Stimulated activated memory B cell treated with anti-CD40 and anti-IgM and Interleukin-4, amounts not matched to agents 10 μg/mL and 1 μg/mL and 100 μg/mL, for 72 hours (primary cell): ENCODE results near the gene MS4A2.
"Not testable (repeated sequence)": the region's sequence is repeated elsewhere in the genome, so short reads cannot be mapped to it uniquely, and the experiment has no call there.

Experiments
- ATAC-seq: fragments of 150-1000 bp; cut with Tn5 transposase; 2 replicates; pipeline ENCODE4 v1.10.0; 2021
- H3K27ac Mint-ChIP-seq: one replicate; pipeline ENCODE4 v1.8.0; 2022; ENCODE audit warnings: mild to moderate bottlenecking, mixed read lengths
- H3K27me3 Mint-ChIP-seq: one replicate; pipeline ENCODE4 v1.8.0; 2022; ENCODE audit warnings: mixed read lengths
- H3K36me3 Mint-ChIP-seq: one replicate; pipeline ENCODE4 v1.8.0; 2022; ENCODE audit warnings: mixed read lengths
- H3K4me1 Mint-ChIP-seq: one replicate; pipeline ENCODE4 v1.8.0; 2022; ENCODE audit warnings: mixed read lengths
- H3K4me3 Mint-ChIP-seq: one replicate; pipeline ENCODE4 v1.8.0; 2022; ENCODE audit warnings: mild to moderate bottlenecking, moderate library complexity, mixed read lengths
- H3K9me3 Mint-ChIP-seq: one replicate; pipeline ENCODE4 v1.8.0; 2022; ENCODE audit warnings: mixed read lengths

MS4A2 gene

GRCh38 chr11:60122414-60123036 lies 34.1 kb downstream of the MS4A2 start:
- ATAC-seq, result no peak
- Mint-ChIP-seq H3K4me1 (no peaks in the 10 kb centered on the region), H3K9me3 (no peaks in the 10 kb centered on the region), H3K4me3 (no peak overlapping the region), H3K27ac (no peak overlapping the region), H3K36me3 (no peaks in the 10 kb centered on the region), H3K27me3 (peaks cover 39% of the 10 kb centered on the region)

- Mint-ChIP-seq H3K4me1 (no peaks in the 10 kb centered on the region), H3K4me3 (no peak overlapping the region), H3K9me3 (no peaks in the 10 kb centered on the region)
These were observed 36.5 kb downstream of the MS4A2 start for GRCh38 chr11:60124802-60125432.

GRCh38 chr11:60125956-60126585 lies 37.6 kb downstream of the MS4A2 start:
- H3K4me1 Mint-ChIP-seq, result no peaks in the 10 kb centered on the region
- H3K4me3 Mint-ChIP-seq, result no peak overlapping the region
- no peaks in the 10 kb centered on the region for H3K36me3 Mint-ChIP-seq
- H3K27ac Mint-ChIP-seq, result no peak overlapping the region
- no peaks in the 10 kb centered on the region for H3K9me3 Mint-ChIP-seq
- H3K27me3 Mint-ChIP-seq, result peaks cover 42% of the 10 kb centered on the region
- ATAC-seq, result no peak

More at GRCh38 chr11:60124802-60125432, 36.5 kb downstream of the MS4A2 start:
- Mint-ChIP-seq H3K27ac (no peak overlapping the region), H3K36me3 (no peaks in the 10 kb centered on the region), H3K27me3 (peaks cover 49% of the 10 kb centered on the region)
- no peak for ATAC-seq

GRCh38 chr11:60127311-60127811 lies 38.9 kb downstream of the MS4A2 start:
- H3K36me3 Mint-ChIP-seq, result no peaks in the 10 kb centered on the region
- no peaks in the 10 kb centered on the region for H3K9me3 Mint-ChIP-seq
- H3K27me3 Mint-ChIP-seq, result peaks cover 36% of the 10 kb centered on the region
- no peak overlapping the region for H3K4me3 Mint-ChIP-seq
- H3K27ac Mint-ChIP-seq, result no peak overlapping the region
- no peak for ATAC-seq
- no peaks in the 10 kb centered on the region for H3K4me1 Mint-ChIP-seq

GRCh38 chr11:60128376-60128775 lies 39.9 kb downstream of the MS4A2 start:
- Mint-ChIP-seq H3K27ac (no peak overlapping the region), H3K4me3 (no peak overlapping the region), H3K4me1 (no peaks in the 10 kb centered on the region), H3K27me3 (peaks cover 33% of the 10 kb centered on the region), H3K36me3 (peaks cover 4% of the 10 kb centered on the region), H3K9me3 (peaks cover 3% of the 10 kb centered on the region)
- ATAC-seq, result no peak

GRCh38 chr11:60128866-60129265 lies 40.4 kb downstream of the MS4A2 start:
- not testable (repeated sequence) for H3K4me3 Mint-ChIP-seq

GRCh38 chr11:60129853-60130252 lies 41.4 kb downstream of the MS4A2 start:
- Mint-ChIP-seq H3K27me3 (peaks cover 43% of the 10 kb centered on the region), H3K4me1 (no peaks in the 10 kb centered on the region), H3K36me3 (peaks cover 8% of the 10 kb centered on the region), H3K4me3 (no peak overlapping the region), H3K9me3 (peaks cover 10% of the 10 kb centered on the region), H3K27ac (no peak overlapping the region)
- no peak for ATAC-seq

More at GRCh38 chr11:60128866-60129265, 40.4 kb downstream of the MS4A2 start:
- H3K36me3 Mint-ChIP-seq, H3K4me1 Mint-ChIP-seq, H3K9me3 Mint-ChIP-seq, H3K27ac Mint-ChIP-seq, ATAC-seq: not testable (repeated sequence)
- H3K27me3 Mint-ChIP-seq, result peaks cover 34% of the 10 kb centered on the region

- no peaks in the 10 kb centered on the region for H3K4me1 Mint-ChIP-seq
These were observed 42.0 kb downstream of the MS4A2 start for GRCh38 chr11:60130496-60130895.

GRCh38 chr11:60131912-60132311 lies 43.4 kb downstream of the MS4A2 start:
- Mint-ChIP-seq H3K4me1 (no peaks in the 10 kb centered on the region), H3K4me3 (no peak overlapping the region), H3K27ac (no peak overlapping the region), H3K27me3 (peaks cover 51% of the 10 kb centered on the region), H3K9me3 (peaks cover 10% of the 10 kb centered on the region), H3K36me3 (peaks cover 8% of the 10 kb centered on the region)
- ATAC-seq, result no peak

More at GRCh38 chr11:60130496-60130895, 42.0 kb downstream of the MS4A2 start:
- ATAC-seq, result peak; percentile 50
- no peak overlapping the region for H3K4me3 Mint-ChIP-seq
- peaks cover 8% of the 10 kb centered on the region for H3K36me3 Mint-ChIP-seq
- H3K27me3 Mint-ChIP-seq, result peaks cover 43% of the 10 kb centered on the region
- H3K9me3 Mint-ChIP-seq, result peaks cover 10% of the 10 kb centered on the region
- H3K27ac Mint-ChIP-seq, result no peak overlapping the region

- Mint-ChIP-seq H3K27ac (no peak overlapping the region), H3K9me3 (peaks cover 16% of the 10 kb centered on the region), H3K4me1 (no peaks in the 10 kb centered on the region), H3K27me3 (peaks cover 49% of the 10 kb centered on the region), H3K4me3 (no peak overlapping the region), H3K36me3 (peaks cover 8% of the 10 kb centered on the region)
- no peak for ATAC-seq
These were observed 45.5 kb downstream of the MS4A2 start for GRCh38 chr11:60133917-60134316.

GRCh38 chr11:60143768-60144167 lies 55.3 kb downstream of the MS4A2 start:
- no peak for ATAC-seq
- no peaks in the 10 kb centered on the region for H3K36me3 Mint-ChIP-seq
- H3K9me3 Mint-ChIP-seq, result no peaks in the 10 kb centered on the region

GRCh38 chr11:60145677-60146076 lies 57.2 kb downstream of the MS4A2 start:
- no peak overlapping the region for H3K27ac Mint-ChIP-seq

More at GRCh38 chr11:60143768-60144167, 55.3 kb downstream of the MS4A2 start:
- Mint-ChIP-seq H3K4me1 (no peaks in the 10 kb centered on the region), H3K4me3 (no peak overlapping the region), H3K27me3 (no peaks in the 10 kb centered on the region), H3K27ac (no peak overlapping the region)

More at GRCh38 chr11:60145677-60146076, 57.2 kb downstream of the MS4A2 start:
- Mint-ChIP-seq H3K4me3 (no peak overlapping the region), H3K36me3 (no peaks in the 10 kb centered on the region), H3K9me3 (no peaks in the 10 kb centered on the region), H3K27me3 (no peaks in the 10 kb centered on the region), H3K4me1 (no peaks in the 10 kb centered on the region)
- no peak for ATAC-seq
